Tibial nerve (tissue), 3 donors: ENCODE measurements around the gene PPP1R14B.

Experiments
- EP300 ChIP-seq, 2 donors: sonication (generic); formaldehyde crosslinking; IDR thresholded peaks; one replicate each; pipeline ENCODE4 v1.6.1; 2017; ENCODE audit warnings: antibody characterized with exemption in 2 of 2, mild to moderate bottlenecking in 1 of 2
- POLR2A ChIP-seq, 2 donors: fragments of 450-650 bp; IDR thresholded peaks; one replicate each; pipeline ENCODE4 v1.6.1; 2017; ENCODE audit warnings: antibody characterized with exemption in 2 of 2, mild to moderate bottlenecking in 2 of 2, moderate library complexity in 2 of 2

- TF ChIP-seq EP300 (IDR thresholded peaks at IDR 0.05) = no peak
- TF ChIP-seq POLR2A (IDR thresholded peaks at IDR 0.05) = no peak
These were observed 13.5 kb upstream of the PPP1R14B start for GRCh38 chr11:64260147-64260708.
